HG03521 (cell line): ENCODE results near the gene ARMH3.

Experiments used
- ATAC-seq: cut with Tn5 transposase; IDR thresholded peaks from one replicate; pipeline ENCODE4 v1.9.1; 2021; ENCODE audit warnings: mild to moderate bottlenecking, moderate library complexity; ENCODE audit not compliant: unreplicated experiment

ARMH3 gene

GRCh38 chr10:101814466-101815071, 241.4 kb downstream of the ARMH3 start:
- ATAC-seq = no peak

- no peak for ATAC-seq
These were observed 243.4 kb downstream of the ARMH3 start for GRCh38 chr10:101812606-101813005.

- no peak for ATAC-seq
These were observed 248.8 kb downstream of the ARMH3 start for GRCh38 chr10:101807158-101807557.

GRCh38 chr10:101803511-101803910, 252.5 kb downstream of the ARMH3 start:
- ATAC-seq = no peak

GRCh38 chr10:101797403-101798059, 258.4 kb downstream of the ARMH3 start:
- no peak for ATAC-seq
